GM10266 (cell line): ENCODE results near the gene KCTD19.

Source experiments
- DNase-seq: peaks from one replicate; pipeline ENCODE4 v3.0.0; 2012; ENCODE audit errors: extremely low spot score
- CTCF ChIP-seq: IDR thresholded peaks from 2 replicates; pipeline ENCODE4 v1.5.1; 2012; ENCODE audit warnings: mild to moderate bottlenecking, low read depth; ENCODE audit not compliant: control insufficient read depth, insufficient read depth; ENCODE audit errors: missing control alignments

Gene KCTD19

GRCh38 chr16:67291461-67291860 lies 35.1 kb downstream of the KCTD19 start:
- no peak for TF ChIP-seq CTCF

GRCh38 chr16:67287960-67288359 lies 38.6 kb downstream of the KCTD19 start:
- no peak for DNase-seq
- TF ChIP-seq CTCF = no peak

More at GRCh38 chr16:67291461-67291860, 35.1 kb downstream of the KCTD19 start:
- no peak for DNase-seq

- no peak for DNase-seq
- TF ChIP-seq CTCF = no peak
Observed at GRCh38 chr16:67286441-67287235, 39.9 kb downstream of the KCTD19 start.

DNA sequence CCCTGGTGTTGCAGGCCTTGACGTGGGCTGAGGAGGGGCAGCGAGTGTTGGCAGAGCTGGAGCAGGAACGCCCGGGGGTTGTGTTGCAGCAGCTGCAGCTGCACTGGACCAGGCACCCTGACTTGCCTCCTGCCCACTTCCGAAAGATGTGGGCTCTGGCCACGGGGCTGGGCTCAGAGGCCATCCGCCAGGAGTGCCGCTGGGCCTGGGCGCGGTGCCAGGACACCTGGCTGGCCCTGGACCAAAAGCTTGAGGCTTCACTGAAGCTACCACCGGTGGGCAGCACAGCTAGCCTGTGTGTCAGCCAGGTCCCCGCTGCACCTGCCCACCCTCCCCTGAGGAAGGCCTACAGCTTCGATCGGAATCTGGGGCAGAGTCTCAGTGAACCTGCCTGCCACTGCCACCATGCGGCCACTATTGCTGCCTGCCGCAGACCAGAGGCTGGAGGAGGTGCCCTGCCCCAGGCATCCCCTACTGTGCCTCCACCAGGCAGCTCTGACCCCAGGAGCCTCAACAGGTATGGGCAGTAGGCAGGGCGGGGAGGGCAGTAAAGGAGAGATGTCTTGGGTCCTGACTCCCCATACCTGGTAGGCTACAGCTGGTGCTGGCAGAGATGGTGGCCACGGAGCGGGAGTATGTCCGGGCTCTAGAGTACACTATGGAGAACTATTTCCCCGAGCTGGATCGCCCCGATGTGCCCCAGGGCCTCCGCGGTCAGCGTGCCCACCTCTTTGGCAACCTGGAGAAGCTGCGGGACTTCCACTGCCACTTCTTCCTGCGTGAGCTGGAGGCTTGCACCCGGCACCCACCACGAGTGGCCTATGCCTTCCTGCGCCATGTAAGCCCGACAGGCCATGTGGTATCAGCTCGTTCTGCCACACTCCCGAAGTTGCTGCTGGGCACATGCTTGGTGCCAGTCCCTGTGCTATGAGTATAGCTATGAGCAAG lies 41.6 kb downstream of the KCTD19 start:
- TF ChIP-seq CTCF = peak; percentile 20
- no peak for DNase-seq

GRCh38 chr16:67283826-67284555 lies 42.5 kb downstream of the KCTD19 start:
- TF ChIP-seq CTCF = no peak
- DNase-seq = no peak

GRCh38 chr16:67283039-67283825 lies 43.3 kb downstream of the KCTD19 start:
- no peak for TF ChIP-seq CTCF
- no peak for DNase-seq
